M059J (cell line): ENCODE measurements around the gene FGF6. TPM values are rescaled to one million over a fixed set of nuclear protein-coding genes. Genes with fewer than 3 reads are reported as not detected.

Source experiments
- DNase-seq: peaks from one replicate; pipeline ENCODE4 v3.0.0-alpha.2; 2012; ENCODE audit warnings: low read depth
- total RNA-seq: library from RNA; depleted of rRNA; stranded (reverse); fragments of >200 nt; shearing (Covaris generic); gene quantifications from 2 replicates; pipeline ENCODE4 v1.2.3, GENCODE V29; 2014

The FGF6 gene
- total RNA-seq, 1 experiment from 2014 or later = not detected

- no peak for DNase-seq
Measured at GRCh38 chr12:4448371-4448940, 2.8 kb upstream of the FGF6 start.

- DNase-seq = no peak
Measured at GRCh38 chr12:4447151-4447550, 1.5 kb upstream of the FGF6 start.

- no peak for DNase-seq
Measured at GRCh38 chr12:4446335-4446734, 720 bp upstream of the FGF6 start.

- DNase-seq = no peak
Measured at GRCh38 chr12:4444031-4444430, 1.6 kb downstream of the FGF6 start.

- DNase-seq = no peak
Measured at GRCh38 chr12:4443616-4444015, 2.0 kb downstream of the FGF6 start.

- DNase-seq = no peak
Measured at GRCh38 chr12:4441355-4442335, 4.0 kb downstream of the FGF6 start.

GRCh38 chr12:4440187-4440941 is 5.3 kb downstream of the FGF6 start:
- no peak for DNase-seq

GRCh38 chr12:4439736-4440135 is 5.9 kb downstream of the FGF6 start:
- no peak for DNase-seq

- no peak for DNase-seq
Measured at GRCh38 chr12:4438834-4439596, 6.6 kb downstream of the FGF6 start.

GRCh38 chr12:4435537-4435936 is 10.1 kb downstream of the FGF6 start:
- no peak for DNase-seq

GRCh38 chr12:4434706-4435425 is 10.7 kb downstream of the FGF6 start:
- DNase-seq = no peak

GRCh38 chr12:4434301-4434700 is 11.3 kb downstream of the FGF6 start:
- DNase-seq = no peak

- DNase-seq = no peak
Measured at GRCh38 chr12:4433745-4434058, 11.9 kb downstream of the FGF6 start.

GRCh38 chr12:4432878-4433744 is 12.5 kb downstream of the FGF6 start:
- no peak for DNase-seq

- no peak for DNase-seq
Measured at GRCh38 chr12:4431866-4432265, 13.7 kb downstream of the FGF6 start.

GRCh38 chr12:4431436-4431835 is 14.2 kb downstream of the FGF6 start:
- DNase-seq = no peak

- no peak for DNase-seq
Measured at GRCh38 chr12:4424422-4424821, 21.2 kb downstream of the FGF6 start.

- DNase-seq = no peak
Measured at GRCh38 chr12:4423528-4424195, 22.0 kb downstream of the FGF6 start.

GRCh38 chr12:4422985-4423384 is 22.6 kb downstream of the FGF6 start:
- no peak for DNase-seq

- DNase-seq = peak; percentile 36
Measured at GRCh38 chr12:4421590-4422031, 24.0 kb downstream of the FGF6 start.
